Esophagus squamous epithelium (tissue), 4 donors: ENCODE measurements around the gene VIM.

Source experiments
- CTCF ChIP-seq, 6 experiments: fragments of 450-650 bp in 4 of 6; fragments of 200-600 bp in 2 of 6; sonication (generic) in 2 of 6; IDR thresholded peaks; one replicate each; pipeline ENCODE4 v1.5.1; 2016 to 2019; ENCODE audit warnings: antibody characterized with exemption in 6 of 6, mild to moderate bottlenecking in 4 of 6, moderate library complexity in 4 of 6
- POLR2A ChIP-seq, 4 donors: fragments of 450-650 bp; IDR thresholded peaks; one replicate each; pipeline ENCODE4 v1.6.1; 2017; ENCODE audit warnings: antibody characterized with exemption in 4 of 4, mild to moderate bottlenecking in 4 of 4, moderate library complexity in 3 of 4

- no peak for TF ChIP-seq CTCF (IDR thresholded peaks at IDR 0.05)
- no peak for TF ChIP-seq POLR2A (IDR thresholded peaks at IDR 0.05)
Measured at GRCh38 chr10:17202506-17202905, 25.5 kb upstream of the VIM start.
